ENCODE data around the gene RANBP10.
A peak's percentile ranks its signal among the peaks of the same experiment; 100 is the strongest.

RANBP10 gene

GRCh38 chr16:67741118-67741517, 65.2 kb downstream of the RANBP10 start:
- no peak for DNase-seq (ENCODE audit: low read depth)

- DNase-seq (ENCODE audit: low read depth), result no peak
These were observed 66.0 kb downstream of the RANBP10 start for GRCh38 chr16:67740391-67740790.

DNA sequence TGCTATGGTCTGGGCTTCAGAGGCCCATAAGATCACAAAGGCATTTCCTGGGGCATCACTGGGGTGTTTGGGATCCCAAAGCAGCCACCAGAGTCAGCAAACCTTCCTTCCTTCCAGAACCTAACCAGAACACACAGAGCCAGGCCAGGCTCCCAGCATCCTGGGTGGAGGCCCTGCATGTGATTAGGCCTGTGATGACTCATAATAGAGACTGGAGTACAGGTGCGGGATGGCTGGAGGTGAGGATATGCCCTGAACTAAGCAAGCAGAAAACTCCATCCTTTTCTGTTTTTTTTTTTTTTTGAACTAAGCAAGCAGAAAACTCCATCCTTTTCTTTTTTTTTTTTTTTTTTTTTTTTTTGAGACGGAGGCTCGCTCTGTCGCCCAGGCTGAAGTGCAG, 69.5 kb downstream of the RANBP10 start:
- no peak for DNase-seq (ENCODE audit: low read depth)

DNA sequence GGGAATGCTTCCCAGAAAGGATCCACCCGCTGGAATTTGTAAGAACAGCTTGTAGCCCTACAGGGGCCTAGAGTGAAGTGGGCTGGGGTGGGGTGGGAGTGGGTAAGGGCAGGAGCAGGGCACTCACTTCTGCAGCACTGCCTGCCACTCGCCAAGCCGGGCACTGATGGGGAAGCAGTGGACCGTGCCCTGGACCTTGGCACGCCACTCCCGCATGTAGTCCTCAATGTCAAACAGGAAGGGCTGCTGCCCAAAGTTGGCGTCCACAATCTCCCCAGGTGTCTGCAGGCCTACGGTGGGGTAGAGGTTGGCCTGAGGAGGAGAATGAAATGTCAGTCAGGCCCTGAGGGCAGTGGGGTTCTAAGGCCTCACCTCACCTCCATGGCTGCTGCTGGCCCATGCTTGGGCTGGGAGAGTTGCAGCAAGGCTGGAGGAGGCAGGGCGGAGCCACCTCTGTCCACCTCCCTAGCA, 71.6 kb downstream of the RANBP10 start:
- no peak for DNase-seq (ENCODE audit: low read depth)

DNA sequence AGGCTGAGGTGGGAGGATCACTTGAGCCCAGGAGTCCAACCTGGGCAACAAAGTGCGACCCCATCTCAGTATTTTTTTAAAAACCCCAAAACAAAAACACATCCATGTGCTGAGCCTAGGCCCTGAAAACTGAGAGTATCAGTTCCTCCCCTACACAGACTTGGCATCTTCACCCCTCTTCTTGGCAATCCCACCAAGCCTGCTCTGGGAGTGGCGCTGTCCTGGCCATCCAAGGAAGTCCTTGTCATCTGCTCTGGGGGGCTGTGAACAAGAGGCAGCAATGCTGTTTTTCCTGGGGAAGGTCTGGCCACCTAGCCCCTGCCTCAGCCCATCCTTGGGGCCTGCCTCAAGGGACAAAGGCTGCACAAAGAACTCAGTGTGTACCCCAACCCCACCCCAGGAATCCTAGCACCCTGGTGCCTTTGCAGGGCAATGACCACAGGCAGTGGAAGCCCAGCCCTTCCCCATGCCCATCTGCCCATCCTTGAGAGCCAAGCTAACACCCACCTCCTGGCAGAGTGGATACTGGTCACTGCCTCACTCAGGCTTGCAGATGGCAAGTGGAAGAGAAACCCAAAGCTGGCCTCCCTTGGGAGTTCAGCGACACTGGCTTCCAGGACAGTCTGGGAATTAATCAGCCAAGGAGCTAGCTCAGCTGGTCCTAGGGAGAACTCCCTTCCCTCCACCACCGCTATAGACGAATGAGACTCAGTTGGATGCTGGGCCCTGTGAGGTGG, 72.5 kb downstream of the RANBP10 start:
- no peak for DNase-seq (ENCODE audit: low read depth)

DNA sequence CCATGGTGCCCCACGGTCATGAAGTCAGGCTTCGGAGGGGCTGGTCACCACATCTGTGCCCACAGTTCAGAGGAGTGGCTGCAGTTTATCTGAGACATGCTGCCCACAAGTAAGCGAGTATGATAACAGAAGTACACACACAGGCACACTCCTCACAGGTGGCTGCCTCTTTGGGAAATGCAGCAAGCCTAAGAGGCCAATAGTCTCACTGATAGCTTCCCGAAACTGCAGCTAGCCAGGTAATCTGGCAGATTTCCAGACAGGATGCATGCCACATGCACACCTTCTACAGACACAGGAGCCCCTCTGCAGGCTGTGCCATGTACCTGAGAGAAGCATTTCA, 74.6 kb downstream of the RANBP10 start:
- DNase-seq (ENCODE audit: low read depth), result no peak

GRCh38 chr16:67731071-67731752, 75.1 kb downstream of the RANBP10 start:
- DNase-seq (ENCODE audit: low read depth), result no peak

DNA sequence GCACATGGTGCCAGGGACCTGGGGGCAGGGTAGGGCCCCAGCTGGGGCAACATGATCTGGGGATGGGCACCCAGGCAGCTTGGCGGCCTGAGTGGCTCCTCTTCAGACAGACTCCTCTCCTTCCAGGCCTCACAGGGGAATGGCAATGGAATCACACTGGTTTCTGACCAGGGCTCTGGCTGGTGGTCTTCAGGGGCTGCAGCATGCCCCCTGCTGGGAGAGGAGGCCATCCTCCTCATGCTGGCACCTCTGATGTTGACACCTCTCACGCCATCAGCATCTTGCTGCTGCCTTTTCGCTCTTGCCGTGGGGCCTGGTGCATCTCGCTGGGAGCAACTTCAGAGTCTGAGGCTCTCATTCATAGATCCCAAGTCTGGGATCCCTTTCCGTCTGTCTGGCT, 76.0 kb downstream of the RANBP10 start:
- no peak for DNase-seq (ENCODE audit: low read depth)

- DNase-seq (ENCODE audit: low read depth), result no peak
These were observed 76.6 kb downstream of the RANBP10 start for GRCh38 chr16:67729636-67730248.

- no peak for DNase-seq (ENCODE audit: low read depth)
These were observed 78.6 kb downstream of the RANBP10 start for GRCh38 chr16:67727521-67728485.

GRCh38 chr16:67726106-67727034, 80.0 kb downstream of the RANBP10 start:
- DNase-seq (ENCODE audit: low read depth), result no peak

- no peak for DNase-seq (ENCODE audit: low read depth)
These were observed 82.5 kb downstream of the RANBP10 start for GRCh38 chr16:67723911-67724305.

- no peak for DNase-seq (ENCODE audit: low read depth)
These were observed 83.0 kb downstream of the RANBP10 start for GRCh38 chr16:67723151-67723910.

DNA sequence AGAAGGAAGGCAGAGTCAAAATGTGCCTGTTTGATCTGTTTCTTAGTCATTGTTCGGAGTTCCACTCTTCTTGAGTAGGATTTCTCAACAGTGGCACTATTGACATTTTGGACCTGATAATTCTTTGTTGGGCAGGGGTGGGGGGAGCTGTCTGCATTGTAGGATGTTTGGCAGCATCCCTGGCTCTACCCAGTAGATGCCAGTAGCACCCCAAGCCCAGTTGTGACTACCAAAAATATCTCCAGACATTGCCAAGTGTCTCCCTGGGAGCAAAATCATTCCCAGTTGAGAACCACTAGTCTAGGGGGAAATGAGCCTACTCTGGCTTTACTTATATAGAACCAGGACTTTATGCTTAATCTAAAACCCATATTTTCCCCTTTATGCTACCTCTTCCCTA, 86.1 kb downstream of the RANBP10 start:
- DNase-seq (ENCODE audit: low read depth), result no peak

DNA sequence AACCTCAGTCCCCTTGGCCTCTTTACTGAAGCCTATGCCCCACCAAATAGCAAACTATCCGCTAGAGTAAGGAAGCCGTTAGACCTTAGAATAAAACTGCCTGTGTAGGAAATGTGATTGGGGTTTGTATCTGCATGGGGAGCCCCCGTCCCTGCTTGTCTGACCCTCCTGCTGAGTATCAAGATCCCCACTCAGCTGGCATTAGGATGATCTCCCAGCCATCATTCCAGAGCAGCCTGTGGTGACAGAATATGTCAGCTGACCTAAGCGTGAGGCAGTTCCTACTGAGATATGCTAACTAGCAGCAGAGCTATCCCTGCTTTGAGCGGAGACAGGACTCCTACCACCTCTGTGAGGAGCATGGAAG, 86.6 kb downstream of the RANBP10 start:
- no peak for DNase-seq (ENCODE audit: low read depth)

GRCh38 chr16:67719048-67719777, 87.1 kb downstream of the RANBP10 start, which contains the start of gene GFOD2:
TSS of gene GFOD2 (minus strand) at chr16:67719316. CDS start at chr16:67685715, 33,601 bp downstream.
- peak; percentile 99 for DNase-seq (ENCODE audit: low read depth)

DNA sequence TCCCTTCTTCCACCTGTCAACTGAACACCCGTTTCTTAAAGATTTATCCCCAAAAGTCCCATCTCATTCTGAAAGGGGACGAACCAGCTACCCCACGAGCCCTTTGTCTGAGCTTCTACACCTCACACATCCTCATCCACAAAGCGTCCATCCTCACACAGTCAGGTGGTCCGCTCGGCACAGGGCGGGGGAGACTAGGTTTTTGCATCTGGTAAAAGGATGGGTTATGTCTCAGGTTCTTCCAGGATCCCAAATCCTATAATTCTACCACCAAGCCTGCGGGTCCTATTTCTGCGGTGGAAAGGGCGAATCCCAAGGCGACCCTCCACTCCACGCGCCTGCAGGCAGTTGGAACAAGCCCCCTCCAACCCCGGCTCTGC, 87.7 kb downstream of the RANBP10 start:
- no peak for DNase-seq (ENCODE audit: low read depth)

GRCh38 chr16:67716097-67716496, 90.3 kb downstream of the RANBP10 start:
- DNase-seq (ENCODE audit: low read depth), result no peak

GRCh38 chr16:67714522-67714921, 91.8 kb downstream of the RANBP10 start:
- DNase-seq (ENCODE audit: low read depth), result no peak
